ENCODE results near the gene SMPD1.

The SMPD1 gene

GRCh38 chr11:6389905-6390717 lies at the start of gene SMPD1:
SMPD1 (plus strand) TSS chr11:6390474; CDS start chr11:6390599, 125 bp downstream.
- H3K27me3 ChIP-seq (ENCODE audit: insufficient read depth, low read length, poor library complexity): no peaks in the 10 kb centered on the region
- H2AFZ ChIP-seq (ENCODE audit: low read depth, low read length): peak within 1 kb of the TSS; percentile 63
- peaks cover 26% of the 10 kb centered on the region for H3K4me1 ChIP-seq (ENCODE audit: insufficient read depth, low read length)
- DNase-seq (peak; percentile 94), ATAC-seq (ENCODE audit: insufficient read depth, low read depth) (peak; percentile 89)
- peak within 1 kb of the TSS; percentile 69 for H3K4me2 ChIP-seq (ENCODE audit: insufficient read depth, low read length)
- H3K9ac ChIP-seq (ENCODE audit: low read depth, low read length): peak within 1 kb of the TSS; percentile 61
- H4K20me1 ChIP-seq (ENCODE audit: insufficient read depth, low read length): peaks cover 10% of the 10 kb centered on the region; the same call in 1 of the 2 replicates
- no peaks in the 10 kb centered on the region for H3K79me2 ChIP-seq (ENCODE audit: insufficient read depth, low read length)
- TF ChIP-seq CTCF (IDR thresholded peaks at IDR 0.05; ENCODE audit: borderline replicate concordance, extremely low read depth, low read length, poor library complexity, severe bottlenecking) (no peak), EZH2 (IDR thresholded peaks at IDR 0.05; ENCODE audit: borderline replicate concordance, low read depth, low read length, severe bottlenecking) (no peak)
- H3K4me3 ChIP-seq (ENCODE audit: low read depth in 1 of 2, low read length in 2 of 2): peak within 1 kb of the TSS; percentile 23 to 69; a peak in 3 of 4 replicates
- peak within 1 kb of the TSS; percentile 60 for H3K27ac ChIP-seq (ENCODE audit: low read length)
- H3K36me3 ChIP-seq (ENCODE audit: insufficient read depth, low read length): no peaks in the 10 kb centered on the region
- no peaks in the 10 kb centered on the region for H3K9me3 ChIP-seq (ENCODE audit: insufficient read depth, low read length, severe bottlenecking)

- no peak for ATAC-seq (ENCODE audit: insufficient read depth, low read depth)
- TF ChIP-seq EZH2 (IDR thresholded peaks at IDR 0.05; ENCODE audit: borderline replicate concordance, low read depth, low read length, severe bottlenecking) (no peak), CTCF (IDR thresholded peaks at IDR 0.05; ENCODE audit: borderline replicate concordance, extremely low read depth, low read length, poor library complexity, severe bottlenecking) (no peak)
- H3K4me2 ChIP-seq (ENCODE audit: insufficient read depth, low read length): no peak overlapping the region
- H3K79me2 ChIP-seq (ENCODE audit: insufficient read depth, low read length): no peaks in the 10 kb centered on the region
- peaks cover 9% of the 10 kb centered on the region for H3K27me3 ChIP-seq (ENCODE audit: insufficient read depth, low read length, poor library complexity)
- no peaks in the 10 kb centered on the region for H3K9me3 ChIP-seq (ENCODE audit: insufficient read depth, low read length, severe bottlenecking)
- no peak overlapping the region for H3K9ac ChIP-seq (ENCODE audit: low read depth, low read length)
- H3K4me3 ChIP-seq (ENCODE audit: low read depth in 1 of 2, low read length in 2 of 2): no peak overlapping the region
- no peak overlapping the region for H3K27ac ChIP-seq (ENCODE audit: low read length)
- no peak overlapping the region for H2AFZ ChIP-seq (ENCODE audit: low read depth, low read length)
- no peak for DNase-seq
- no peaks in the 10 kb centered on the region for H3K36me3 ChIP-seq (ENCODE audit: insufficient read depth, low read length)
- H4K20me1 ChIP-seq (ENCODE audit: insufficient read depth, low read length): no peaks in the 10 kb centered on the region
- H3K4me1 ChIP-seq (ENCODE audit: insufficient read depth, low read length): no peaks in the 10 kb centered on the region
These were observed 44.9 kb upstream of the SMPD1 start for GRCh38 chr11:6345366-6345765.

GRCh38 chr11:6350043-6350442 lies 40.2 kb upstream of the SMPD1 start:
- Histone ChIP-seq H3K79me2 (ENCODE audit: insufficient read depth, low read length) (no peaks in the 10 kb centered on the region), H3K27ac (ENCODE audit: low read length) (no peak overlapping the region), H2AFZ (ENCODE audit: low read depth, low read length) (no peak overlapping the region), H3K9me3 (ENCODE audit: insufficient read depth, low read length, severe bottlenecking) (no peaks in the 10 kb centered on the region), H4K20me1 (ENCODE audit: insufficient read depth, low read length) (no peaks in the 10 kb centered on the region), H3K4me3 (ENCODE audit: low read depth in 1 of 2, low read length in 2 of 2) (no peak overlapping the region), H3K36me3 (ENCODE audit: insufficient read depth, low read length) (no peaks in the 10 kb centered on the region), H3K4me1 (ENCODE audit: insufficient read depth, low read length) (0 out of 2 replicates have a peak, but pooled peaks cover 3% of the 10 kb centered on the region), H3K27me3 (ENCODE audit: insufficient read depth, low read length, poor library complexity) (peaks cover 10% of the 10 kb centered on the region), H3K4me2 (ENCODE audit: insufficient read depth, low read length) (no peak overlapping the region), H3K9ac (ENCODE audit: low read depth, low read length) (no peak overlapping the region)
- DNase-seq (no peak), ATAC-seq (ENCODE audit: insufficient read depth, low read depth) (no peak)
- no peak for TF ChIP-seq CTCF (IDR thresholded peaks at IDR 0.05; ENCODE audit: borderline replicate concordance, extremely low read depth, low read length, poor library complexity, severe bottlenecking)
- no peak for TF ChIP-seq EZH2 (IDR thresholded peaks at IDR 0.05; ENCODE audit: borderline replicate concordance, low read depth, low read length, severe bottlenecking)
